ENCODE data around the gene SAT1.

Gene SAT1

DNA sequence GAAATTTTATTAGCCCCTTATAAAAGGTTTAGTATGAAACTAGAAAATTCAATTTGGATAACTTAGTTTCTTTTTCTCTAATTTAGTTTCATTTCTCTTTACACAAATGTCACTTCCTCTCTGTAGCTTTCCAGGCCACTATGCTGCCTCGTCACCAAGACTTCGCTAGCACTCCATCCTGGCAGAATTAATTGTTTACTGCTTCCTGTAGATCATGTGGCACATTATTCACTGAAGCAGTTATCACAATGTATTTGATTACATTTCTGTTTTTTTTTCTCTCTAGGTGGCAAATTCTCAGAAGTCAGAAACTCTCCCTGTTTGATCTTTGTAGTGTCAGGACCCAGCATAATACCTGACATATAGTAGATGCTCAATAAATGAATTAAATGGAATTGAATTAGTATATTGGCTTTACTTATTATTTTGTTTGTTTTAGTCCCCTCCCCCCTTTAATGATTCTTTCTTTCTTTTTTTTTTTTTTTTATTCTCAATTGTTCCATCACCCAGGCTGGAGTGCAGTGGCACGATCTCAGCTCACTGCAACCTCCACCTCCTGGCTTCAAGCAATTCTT, 9.3 kb upstream of the SAT1 start:
- peak; percentile 32 for DNase-seq (ENCODE audit: low spot score)
- in situ Hi-C loops (cut with MboI; ENCODE audit: low sequenced_read_pairs, unreplicated experiment) = loop anchor here (10.0 kb wide), 1 partner anchor 131 kb away; the partner anchor contains the start of genes APOO and CXorf58

DNA sequence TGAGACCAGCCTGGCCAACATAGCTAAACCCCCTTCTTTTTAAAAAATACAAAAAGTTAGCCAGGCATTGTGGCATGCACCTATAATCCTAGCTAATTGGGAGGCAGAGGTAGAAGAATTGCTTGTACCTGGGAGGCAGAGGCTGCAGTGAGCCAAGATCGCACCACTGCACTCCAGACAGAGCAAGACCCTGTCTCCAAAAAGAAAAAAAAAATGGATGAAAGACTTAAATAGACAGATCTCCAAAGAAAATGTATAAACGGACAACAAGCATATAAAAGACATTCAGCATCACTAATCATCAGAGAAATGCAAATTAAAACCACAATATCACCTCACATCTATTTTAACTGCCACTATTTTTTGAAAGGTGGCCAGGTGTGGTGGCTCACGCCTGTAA, 6.6 kb upstream of the SAT1 start:
- TF ChIP-seq, protein P1, sequence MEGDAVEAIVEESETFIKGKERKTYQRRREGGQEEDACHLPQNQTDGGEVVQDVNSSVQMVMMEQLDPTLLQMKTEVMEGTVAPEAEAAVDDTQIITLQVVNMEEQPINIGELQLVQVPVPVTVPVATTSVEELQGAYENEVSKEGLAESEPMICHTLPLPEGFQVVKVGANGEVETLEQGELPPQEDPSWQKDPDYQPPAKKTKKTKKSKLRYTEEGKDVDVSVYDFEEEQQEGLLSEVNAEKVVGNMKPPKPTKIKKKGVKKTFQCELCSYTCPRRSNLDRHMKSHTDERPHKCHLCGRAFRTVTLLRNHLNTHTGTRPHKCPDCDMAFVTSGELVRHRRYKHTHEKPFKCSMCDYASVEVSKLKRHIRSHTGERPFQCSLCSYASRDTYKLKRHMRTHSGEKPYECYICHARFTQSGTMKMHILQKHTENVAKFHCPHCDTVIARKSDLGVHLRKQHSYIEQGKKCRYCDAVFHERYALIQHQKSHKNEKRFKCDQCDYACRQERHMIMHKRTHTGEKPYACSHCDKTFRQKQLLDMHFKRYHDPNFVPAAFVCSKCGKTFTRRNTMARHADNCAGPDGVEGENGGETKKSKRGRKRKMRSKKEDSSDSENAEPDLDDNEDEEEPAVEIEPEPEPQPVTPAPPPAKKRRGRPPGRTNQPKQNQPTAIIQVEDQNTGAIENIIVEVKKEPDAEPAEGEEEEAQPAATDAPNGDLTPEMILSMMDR (IDR thresholded peaks at IDR 0.05; ENCODE audit: borderline replicate concordance, control extremely low read depth, extremely low read depth, insufficient read depth, missing control alignments) = no peak
- no peak for DNase-seq (ENCODE audit: low spot score)
- in situ Hi-C loops (cut with MboI; ENCODE audit: low sequenced_read_pairs, unreplicated experiment) = loop anchor here (10.0 kb wide), 1 partner anchor 128 kb away; the partner anchor contains the start of genes APOO and CXorf58

More for the DNA sequence above, 9.3 kb upstream of the SAT1 start:
- TF ChIP-seq, protein P1 (IDR thresholded peaks at IDR 0.05; ENCODE audit: borderline replicate concordance, control extremely low read depth, extremely low read depth, insufficient read depth, missing control alignments) = no peak

DNA sequence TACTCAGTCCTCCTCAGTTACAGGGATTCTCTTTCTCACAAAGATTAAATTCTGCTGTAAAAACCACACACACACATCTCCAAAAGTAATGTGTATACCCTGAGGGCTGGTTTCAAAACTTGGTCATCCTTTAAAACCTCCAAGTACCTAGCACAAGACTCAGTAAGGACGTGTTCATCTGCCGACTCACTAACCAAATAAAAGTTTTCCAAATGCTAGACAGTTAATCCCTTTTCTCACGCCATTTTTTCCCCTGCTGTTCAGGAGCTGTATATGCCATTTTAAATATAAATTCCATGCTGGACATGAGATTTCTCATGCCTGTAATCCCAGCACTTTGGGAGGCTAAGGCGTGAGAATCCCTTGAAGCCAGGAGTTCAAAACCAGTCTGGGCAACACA, 3.9 kb upstream of the SAT1 start:
- in situ Hi-C loops (cut with MboI; ENCODE audit: low sequenced_read_pairs, unreplicated experiment) = loop anchor here (10.0 kb wide), 1 partner anchor 126 kb away; the partner anchor contains the start of genes APOO and CXorf58
- TF ChIP-seq, protein P1 (IDR thresholded peaks at IDR 0.05; ENCODE audit: borderline replicate concordance, control extremely low read depth, extremely low read depth, insufficient read depth, missing control alignments) = no peak
- DNase-seq (ENCODE audit: low spot score) = no peak

DNA sequence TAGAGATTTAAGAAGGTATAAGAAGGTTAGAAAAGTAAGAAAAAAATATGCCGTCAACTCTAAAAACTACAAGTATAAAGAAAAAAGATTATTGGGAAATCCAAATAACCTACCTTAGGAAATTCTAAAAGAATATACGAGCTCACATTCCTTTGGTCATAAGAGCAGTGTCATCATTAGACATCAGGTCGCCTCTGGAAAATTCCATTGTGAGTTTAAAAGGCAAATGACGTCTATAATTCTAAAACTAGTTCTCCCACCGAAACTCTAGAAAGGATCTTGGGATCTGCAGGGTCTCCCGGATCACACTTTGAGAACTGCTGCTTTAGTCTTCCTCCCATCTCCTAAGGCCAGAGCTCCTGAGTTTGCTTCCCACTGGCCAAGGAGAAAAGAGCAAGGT, 518 bp upstream of the SAT1 start:
- in situ Hi-C loops (cut with MboI; ENCODE audit: low sequenced_read_pairs, unreplicated experiment) = no loop called here
- TF ChIP-seq, protein P1 (IDR thresholded peaks at IDR 0.05; ENCODE audit: borderline replicate concordance, control extremely low read depth, extremely low read depth, insufficient read depth, missing control alignments) = no peak
- DNase-seq (ENCODE audit: low spot score) = no peak

DNA sequence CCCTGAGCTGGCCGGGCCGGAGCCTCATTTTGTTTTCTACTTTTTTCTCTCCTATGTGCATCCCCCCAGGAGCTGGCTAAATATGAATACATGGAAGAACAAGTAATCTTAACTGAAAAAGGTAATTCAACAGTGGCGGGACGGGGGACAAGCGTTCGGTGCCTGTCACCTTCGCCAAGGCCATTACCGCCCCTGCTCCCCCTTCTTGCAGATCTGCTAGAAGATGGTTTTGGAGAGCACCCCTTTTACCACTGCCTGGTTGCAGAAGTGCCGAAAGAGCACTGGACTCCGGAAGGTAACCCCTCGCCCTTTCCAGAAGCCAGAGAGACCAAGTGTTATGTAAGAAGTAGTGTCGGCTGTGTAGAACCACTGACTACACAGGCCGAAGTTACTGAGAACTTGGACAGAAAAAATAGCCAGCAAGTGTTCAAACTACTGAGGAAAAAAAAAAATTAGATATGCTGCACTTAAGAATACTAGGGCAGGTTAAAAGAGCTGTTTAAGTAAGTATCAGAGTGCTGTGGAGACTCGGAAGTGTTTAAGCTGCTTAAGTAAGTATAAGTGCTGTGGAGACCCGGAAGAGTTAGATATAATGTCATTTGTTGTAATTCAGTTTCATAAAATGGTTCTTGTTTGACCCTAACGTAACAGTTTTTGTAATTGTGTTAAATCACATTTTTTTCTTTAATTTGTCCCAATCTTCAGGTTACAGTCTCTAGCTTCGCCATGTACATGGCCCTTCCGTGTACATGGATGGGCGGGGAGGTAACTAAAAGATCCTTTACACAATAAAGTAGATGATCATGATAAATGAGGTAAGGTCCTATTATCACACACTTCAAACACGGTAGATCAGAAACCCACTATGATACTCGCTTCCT, 856 bp downstream of the SAT1 start:
- TF ChIP-seq, protein P1 (IDR thresholded peaks at IDR 0.05; ENCODE audit: borderline replicate concordance, control extremely low read depth, extremely low read depth, insufficient read depth, missing control alignments) = no peak
- in situ Hi-C loops (cut with MboI; ENCODE audit: low sequenced_read_pairs, unreplicated experiment) = no loop called here
- DNase-seq (ENCODE audit: low spot score) = no peak

DNA sequence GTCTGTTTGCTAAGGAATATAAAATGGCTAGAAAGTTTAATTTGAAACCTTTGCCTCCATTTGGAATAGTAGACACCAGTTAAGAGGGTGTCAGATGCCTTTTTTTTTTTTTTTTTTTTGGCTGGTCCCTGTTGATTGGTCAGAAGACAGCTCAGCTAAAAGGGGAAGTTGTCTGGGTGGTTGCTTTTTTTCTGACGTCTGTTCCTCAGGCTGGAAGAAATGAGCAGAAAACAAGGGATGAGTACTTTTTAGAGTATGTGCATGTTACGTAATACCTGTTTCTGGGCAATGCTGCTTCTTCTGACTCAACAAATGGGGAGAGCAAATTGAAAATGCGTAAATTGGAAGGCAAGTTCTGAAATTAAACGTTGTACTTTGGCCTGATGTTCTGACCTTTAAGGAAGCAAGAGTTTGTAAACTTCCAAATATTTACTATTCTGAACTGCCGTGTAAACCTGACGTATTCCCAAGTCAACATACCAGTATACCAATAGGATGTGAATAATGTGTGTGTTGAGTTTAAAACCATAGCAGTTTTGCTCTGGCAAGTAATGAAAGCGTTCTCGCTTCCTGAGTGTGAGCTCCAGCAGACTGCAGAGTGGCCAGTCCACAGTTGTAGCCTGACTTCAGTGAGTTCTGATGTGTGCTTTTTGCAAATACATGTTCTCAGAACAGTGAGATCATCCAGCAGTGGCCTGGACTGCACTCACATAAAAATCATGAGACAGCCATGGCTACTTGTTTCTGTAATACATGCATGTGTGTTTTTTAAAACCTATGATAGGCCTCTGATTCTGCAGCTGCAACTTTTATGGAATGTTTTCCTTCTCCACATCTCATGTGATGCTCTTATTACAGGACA, 1.7 kb downstream of the SAT1 start:
- DNase-seq (ENCODE audit: low spot score) = peak; percentile 34
- TF ChIP-seq, protein P1 (IDR thresholded peaks at IDR 0.05; ENCODE audit: borderline replicate concordance, control extremely low read depth, extremely low read depth, insufficient read depth, missing control alignments) = no peak
- in situ Hi-C loops (cut with MboI; ENCODE audit: low sequenced_read_pairs, unreplicated experiment) = no loop called here
